Measurements from ENCODE around the gene ADGRF5. TPM values are rescaled to one million over a fixed set of nuclear protein-coding genes. Genes with fewer than 3 reads are reported as not detected.

The ADGRF5 gene
- total RNA-seq, 8 experiments from 2014 or later = 0.38 to 3.0 TPM; not detected in 6

- Histone ChIP-seq H3K4me1 (replicated peaks in 1 of 2) (no peaks in the 10 kb centered on the region), H3K27ac (no peak overlapping the region), H3K4me3 (no peak overlapping the region)
- ATAC-seq (replicated peaks in 6 of 8) = no peak
- in situ Hi-C loops (cut with MboI; ENCODE audit: low pct_unique_long_range_greater_than_20kb in 2 of 9, low sequenced_read_pairs in 9 of 9, unreplicated experiment in 9 of 9) = loop anchor here in 1 of 9 experiments (25.0 kb wide), 1 partner anchor 384 kb away; no protein-coding TSS in a partner anchor
- WGBS, 10 experiments = 28 to 92% (median 73%) methylated on average over 2 to 4 of the region's 4 CpGs; no CpG with 5 or more reads in 2 of the 10 experiments
Observed at GRCh38 chr6:46821458-46821881, 100.3 kb downstream of the ADGRF5 start.

GRCh38 chr6:46819561-46819960 is 102.2 kb downstream of the ADGRF5 start:
- Histone ChIP-seq H3K27ac (no peak overlapping the region), H3K4me3 (no peak overlapping the region), H3K4me1 (replicated peaks in 1 of 2) (no peaks in the 10 kb centered on the region)
- ATAC-seq (replicated peaks in 6 of 8) = no peak
- in situ Hi-C loops (cut with MboI; ENCODE audit: low pct_unique_long_range_greater_than_20kb in 2 of 9, low sequenced_read_pairs in 9 of 9, unreplicated experiment in 9 of 9) = loop anchor here in 1 of 9 experiments (25.0 kb wide), 1 partner anchor 382 kb away; no protein-coding TSS in a partner anchor
- 40 to 92% (median 80%) methylated on average over 1 to 7 of the region's 7 CpGs; no CpG with 5 or more reads in 3 of the 10 experiments for WGBS, 10 experiments

- in situ Hi-C loops (cut with MboI; ENCODE audit: low pct_unique_long_range_greater_than_20kb in 2 of 9, low sequenced_read_pairs in 9 of 9, unreplicated experiment in 9 of 9) = loop anchor here in 1 of 9 experiments (25.0 kb wide), 1 partner anchor 379 kb away; no protein-coding TSS in a partner anchor
- H3K27ac ChIP-seq = no peak overlapping the region
- ATAC-seq (replicated peaks in 6 of 8) = no peak
- no peaks in the 10 kb centered on the region for H3K4me1 ChIP-seq (replicated peaks in 1 of 2)
- WGBS, 10 experiments = 40 to 100% (median 90%) methylated on average over 1 of the region's 1 CpG; no CpG with 5 or more reads in 4 of the 10 experiments
- no peak overlapping the region for H3K4me3 ChIP-seq
Observed at GRCh38 chr6:46816626-46817025, 105.1 kb downstream of the ADGRF5 start.

GRCh38 chr6:46815130-46815529 is 106.6 kb downstream of the ADGRF5 start:
- peak in 2 of 8 experiments; percentile 69 to 93 for ATAC-seq (replicated peaks in 6 of 8)
- Histone ChIP-seq H3K4me1 (replicated peaks in 1 of 2) (no peaks in the 10 kb centered on the region), H3K27ac (no peak overlapping the region), H3K4me3 (no peak overlapping the region)
- 33 to 100% (median 71%) methylated on average over 1 to 3 of the region's 4 CpGs; no CpG with 5 or more reads in 6 of the 10 experiments for WGBS, 10 experiments
- in situ Hi-C loops (cut with MboI; ENCODE audit: low pct_unique_long_range_greater_than_20kb in 2 of 9, low sequenced_read_pairs in 9 of 9, unreplicated experiment in 9 of 9) = loop anchor here in 1 of 9 experiments (25.0 kb wide), 1 partner anchor 378 kb away; no protein-coding TSS in a partner anchor

GRCh38 chr6:46808806-46809205 is 112.9 kb downstream of the ADGRF5 start:
- Histone ChIP-seq H3K4me1 (replicated peaks in 1 of 2) (no peaks in the 10 kb centered on the region), H3K27ac (no peak overlapping the region), H3K4me3 (no peak overlapping the region)
- in situ Hi-C loops (cut with MboI; ENCODE audit: low pct_unique_long_range_greater_than_20kb in 2 of 9, low sequenced_read_pairs in 9 of 9, unreplicated experiment in 9 of 9) = loop anchor here in 1 of 9 experiments (25.0 kb wide), 1 partner anchor 372 kb away; no protein-coding TSS in a partner anchor
- WGBS, 10 experiments = 0 to 100% (median 71%) methylated on average over 1 of the region's 1 CpG; no CpG with 5 or more reads in 5 of the 10 experiments
- ATAC-seq (replicated peaks in 6 of 8) = peak in 1 of 8 experiments; percentile 39

Other genes with a start within 250 kb of the ADGRF5 start
- gene TDRD6, start 234.1 kb downstream of the ADGRF5 start, total RNA-seq = 1 to 10 TPM in 2 of 8 experiments, under 1 TPM in 6; 0.13 to 2.5 (median 0.53) TPM
- 10 to 100 TPM in 2 of 8 experiments, 1 to 10 TPM in 1, under 1 TPM in 5; 0.14 to 15.0 (median 0.46) TPM for gene PLA2G7, start 186.6 kb downstream of the ADGRF5 start, total RNA-seq
- 1 to 10 TPM in 2 of 8 experiments, under 1 TPM in 5, not detected in 1; 0.17 to 2.5 (median 0.56) TPM for gene ANKRD66, start 175.0 kb downstream of the ADGRF5 start, total RNA-seq
- gene MEP1A, start 128.5 kb downstream of the ADGRF5 start, total RNA-seq = under 1 TPM in 1 of 8 experiments, not detected in 7; 0.19 TPM
- under 1 TPM in 6 of 8 experiments, not detected in 2; under 0.01 to 0.85 (median 0.27) TPM for gene ADGRF1, start 120.4 kb upstream of the ADGRF5 start, total RNA-seq